Kidney (tissue), 14 donors: ENCODE data around the gene IL1RAPL2. TPM values are rescaled to one million over a fixed set of nuclear protein-coding genes. Genes with fewer than 3 reads are reported as not detected.
A peak's percentile ranks its signal among the peaks of the same experiment; 100 is the strongest.

Experiments
- DNase-seq, 5 donors: peaks; one replicate each; pipeline ENCODE4 v3.0.0-alpha.2; 2013 to 2020
- FAIRE-seq: peaks from 2 replicates; lab custom pipeline; 2012; peaks lifted over from hg19 to GRCh38; lab: Jason Lieb, UNC
- H3K27ac ChIP-seq, 2 donors: one replicate each; pipeline ENCODE4 v1.7.0; 2013; ENCODE audit warnings: low read depth in 2 of 2, low read length in 2 of 2, inconsistent platforms in 1 of 2
- H3K27me3 ChIP-seq: one replicate; pipeline ENCODE4 v1.7.1; 2013; ENCODE audit warnings: low read length, inconsistent platforms; ENCODE audit not compliant: control insufficient read depth, insufficient read depth
- H3K36me3 ChIP-seq, 3 donors: one replicate each; pipeline versions ENCODE4 v1.7.0 to v1.7.1; 2013; ENCODE audit warnings: low read length in 3 of 3, control low read depth in 1 of 3, inconsistent platforms in 1 of 3; ENCODE audit not compliant: insufficient read depth in 3 of 3, control insufficient read depth in 2 of 3
- H3K4me1 ChIP-seq, 3 donors: one replicate each; pipeline versions ENCODE4 v1.7.0 to v1.7.1; 2013; ENCODE audit warnings: low read length in 3 of 3, inconsistent platforms in 1 of 3, low read depth in 1 of 3; ENCODE audit not compliant: control insufficient read depth in 2 of 3, insufficient read depth in 2 of 3
- H3K4me3 ChIP-seq, 3 donors: one replicate each; pipeline versions ENCODE4 v1.7.0 to v1.8.1; 2013; ENCODE audit warnings: low read length in 3 of 3, control low read depth in 1 of 3, inconsistent platforms in 1 of 3
- H3K9ac ChIP-seq, 3 donors: one replicate each; pipeline versions ENCODE4 v1.7.0 to v1.7.1; 2013; ENCODE audit warnings: low read length in 3 of 3, control low read depth in 1 of 3, inconsistent platforms in 1 of 3
- H3K9me3 ChIP-seq, 3 donors: one replicate each; pipeline versions ENCODE4 v1.7.0 to v1.7.1; 2013; ENCODE audit warnings: low read length in 3 of 3, control low read depth in 1 of 3, inconsistent platforms in 1 of 3; ENCODE audit not compliant: control insufficient read depth in 2 of 3, insufficient read depth in 1 of 3
- intact Hi-C: fragments of 100-400 bp; cut with DNase I; formaldehyde crosslinking; loops from one replicate; pipeline ENCODE4 v1.11.1; 2022
- polyA plus RNA-seq: library from polyadenylated mRNA; stranded (reverse); fragments of 350-450 nt; fragmentation: Illumina TruSeq; extraction: RNeasy Lipid Tissue Mini Kit (QIAGEN cat#74804); gene quantifications from one replicate; pipeline ENCODE4 v1.2.3, GENCODE V29; 2014; ENCODE audit warnings: low read depth, low replicate concordance; ENCODE audit not compliant: insufficient read depth
- total RNA-seq: library from RNA; stranded (reverse); fragmentation: NEBNext Ultra II Directional; extraction: Animal tissue kit (Norgen Biotek cat#: 25700); gene quantifications from one replicate; pipeline ENCODE4 v1.2.1, GENCODE V29; 2021
- TF ChIP-seq, protein P1 (sequence below): IDR thresholded peaks from 3 replicates; pipeline ENCODE4 v1.5.1; 2012; ENCODE audit warnings: mild to moderate bottlenecking, moderate library complexity, borderline replicate concordance; ENCODE audit not compliant: insufficient read depth; ENCODE audit errors: extremely low read depth
- donor health status: control.
- donor health status: control.
- donor health status: control.
- donor health status: control.
- donor health status: control.
- donor health status: DM: yes; HTN: yes; CAD: no.
- donor health status: Normal renal cell carcinoma (clear cell type).

The IL1RAPL2 gene
- total and polyA plus RNA-seq, 2 donors from 2014 or later = 0.13 to 0.25 TPM

DNA sequence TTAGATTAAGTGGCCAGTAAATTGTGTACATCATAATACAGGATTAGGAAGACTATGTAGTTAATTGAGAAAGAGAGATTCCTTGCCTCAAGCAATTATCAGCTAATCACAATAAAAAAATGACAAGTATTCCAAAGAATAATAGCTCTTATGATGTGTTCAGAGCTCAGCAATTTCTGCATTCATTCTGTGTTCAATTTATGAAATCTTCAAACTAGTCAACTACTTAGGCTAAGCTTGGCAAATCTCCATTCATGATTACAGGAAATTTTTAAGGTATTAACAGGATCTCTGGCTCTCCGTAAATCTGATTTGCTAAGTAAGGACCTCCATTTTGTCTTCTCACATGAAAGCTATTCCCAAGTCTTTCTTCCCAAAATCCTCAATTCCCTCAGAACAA is 911.4 kb downstream of the IL1RAPL2 start:
- H3K9me3 ChIP-seq = no peaks in the 10 kb centered on the region
- FAIRE-seq (no peak), DNase-seq (no peak)
- TF ChIP-seq, protein P1, sequence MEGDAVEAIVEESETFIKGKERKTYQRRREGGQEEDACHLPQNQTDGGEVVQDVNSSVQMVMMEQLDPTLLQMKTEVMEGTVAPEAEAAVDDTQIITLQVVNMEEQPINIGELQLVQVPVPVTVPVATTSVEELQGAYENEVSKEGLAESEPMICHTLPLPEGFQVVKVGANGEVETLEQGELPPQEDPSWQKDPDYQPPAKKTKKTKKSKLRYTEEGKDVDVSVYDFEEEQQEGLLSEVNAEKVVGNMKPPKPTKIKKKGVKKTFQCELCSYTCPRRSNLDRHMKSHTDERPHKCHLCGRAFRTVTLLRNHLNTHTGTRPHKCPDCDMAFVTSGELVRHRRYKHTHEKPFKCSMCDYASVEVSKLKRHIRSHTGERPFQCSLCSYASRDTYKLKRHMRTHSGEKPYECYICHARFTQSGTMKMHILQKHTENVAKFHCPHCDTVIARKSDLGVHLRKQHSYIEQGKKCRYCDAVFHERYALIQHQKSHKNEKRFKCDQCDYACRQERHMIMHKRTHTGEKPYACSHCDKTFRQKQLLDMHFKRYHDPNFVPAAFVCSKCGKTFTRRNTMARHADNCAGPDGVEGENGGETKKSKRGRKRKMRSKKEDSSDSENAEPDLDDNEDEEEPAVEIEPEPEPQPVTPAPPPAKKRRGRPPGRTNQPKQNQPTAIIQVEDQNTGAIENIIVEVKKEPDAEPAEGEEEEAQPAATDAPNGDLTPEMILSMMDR = no peak
- no peaks in the 10 kb centered on the region for H3K4me1 ChIP-seq
- H3K36me3 ChIP-seq = no peaks in the 10 kb centered on the region
- intact Hi-C loops = no loop called here
- no peak overlapping the region for H3K9ac ChIP-seq
- no peak overlapping the region for H3K4me3 ChIP-seq
- H3K27me3 ChIP-seq = no peaks in the 10 kb centered on the region
- no peak overlapping the region for H3K27ac ChIP-seq

DNA sequence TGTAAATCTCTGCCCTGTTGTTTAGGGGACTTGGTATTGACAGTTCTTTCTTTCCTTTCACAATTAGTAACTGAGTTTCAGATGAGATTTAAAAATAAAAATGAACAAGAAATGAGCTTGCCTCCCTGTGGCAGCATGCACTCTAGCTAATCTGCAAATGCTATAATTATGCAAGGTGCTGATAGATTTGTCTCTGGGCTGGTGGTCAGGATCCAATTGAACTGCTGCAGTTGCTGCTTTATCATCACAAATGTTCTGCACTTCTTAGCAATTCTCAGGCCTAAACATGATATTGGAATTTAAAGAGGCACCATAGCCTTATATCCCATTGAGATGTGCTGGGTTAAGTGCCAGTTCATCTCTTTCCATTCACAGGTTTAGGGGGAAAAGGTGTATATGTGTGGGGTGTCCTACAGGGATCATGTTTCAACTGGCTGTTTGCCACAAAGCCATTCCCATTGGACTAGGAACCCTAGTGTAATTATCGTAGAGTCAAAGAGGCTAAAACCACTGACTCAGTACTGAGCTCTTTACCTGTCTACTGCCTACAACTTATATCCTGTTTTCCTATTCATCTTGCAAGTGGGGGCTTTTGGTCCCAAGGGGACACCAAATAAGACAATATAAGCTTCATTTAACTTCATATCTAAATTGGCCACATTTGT is 914.8 kb downstream of the IL1RAPL2 start:
- intact Hi-C loops = no loop called here
- no peak for DNase-seq
- Histone ChIP-seq H3K9ac (no peak overlapping the region), H3K9me3 (no peaks in the 10 kb centered on the region), H3K36me3 (no peaks in the 10 kb centered on the region), H3K27ac (no peak overlapping the region), H3K4me1 (no peaks in the 10 kb centered on the region), H3K4me3 (no peak overlapping the region), H3K27me3 (no peaks in the 10 kb centered on the region)
- FAIRE-seq = no peak
- TF ChIP-seq, protein P1 = no peak

DNA sequence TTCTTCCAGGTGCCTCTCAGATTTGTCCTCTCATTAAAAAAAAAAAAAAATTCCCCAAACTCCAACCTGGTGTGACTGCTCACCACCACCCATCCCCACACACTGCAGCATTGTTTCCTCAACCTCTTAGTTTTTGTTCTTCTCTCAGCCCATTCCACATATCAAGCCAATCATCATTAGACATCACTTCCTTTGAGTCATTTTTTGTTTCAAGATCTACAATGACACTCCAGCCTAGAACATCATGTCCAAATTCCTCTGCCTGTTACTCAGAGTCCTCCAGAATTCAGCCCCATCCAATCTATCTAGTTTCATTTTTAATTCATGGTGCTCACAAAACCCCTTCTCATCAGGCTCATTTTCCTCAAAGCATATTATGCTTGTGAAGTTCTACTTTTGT is 917.0 kb downstream of the IL1RAPL2 start:
- DNase-seq = no peak
- no peak for FAIRE-seq
- Histone ChIP-seq H3K27ac (no peak overlapping the region), H3K4me3 (no peak overlapping the region), H3K4me1 (no peaks in the 10 kb centered on the region), H3K27me3 (no peaks in the 10 kb centered on the region), H3K9me3 (no peaks in the 10 kb centered on the region), H3K9ac (no peak overlapping the region), H3K36me3 (no peaks in the 10 kb centered on the region)
- intact Hi-C loops = no loop called here
- TF ChIP-seq, protein P1 = no peak

DNA sequence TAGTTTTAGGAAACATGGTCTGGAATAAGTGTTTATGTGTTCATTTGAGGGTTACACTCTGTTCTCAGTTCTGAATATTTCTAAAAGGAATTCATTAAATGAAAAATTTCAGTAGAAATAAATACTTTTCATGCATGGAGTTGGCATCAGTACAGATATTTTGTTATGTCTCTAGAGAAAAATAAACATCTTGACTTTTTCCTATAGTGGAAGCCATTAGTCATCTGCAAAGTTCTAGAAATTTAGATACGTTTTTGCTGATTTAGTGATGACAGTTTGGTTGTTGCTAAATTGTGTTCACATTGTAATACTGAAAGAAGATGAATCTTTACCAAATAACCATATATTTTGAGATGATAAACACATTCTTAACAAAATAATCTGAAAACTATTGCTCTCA is 922.7 kb downstream of the IL1RAPL2 start:
- Histone ChIP-seq H3K36me3 (no peaks in the 10 kb centered on the region), H3K27ac (no peak overlapping the region), H3K9ac (no peak overlapping the region), H3K27me3 (no peaks in the 10 kb centered on the region), H3K9me3 (no peaks in the 10 kb centered on the region), H3K4me3 (no peak overlapping the region), H3K4me1 (no peaks in the 10 kb centered on the region)
- TF ChIP-seq, protein P1 = no peak
- no peak for DNase-seq
- intact Hi-C loops = no loop called here
- FAIRE-seq = peak; percentile 37
